ENCODE measurements around the gene COL6A3. TPM values are rescaled to one million over a fixed set of nuclear protein-coding genes. Genes with fewer than 3 reads are reported as not detected.

COL6A3 gene
- polyA plus RNA-seq, 1 of the 3 experiments (the other 2 are of a cell fraction) = 18.5 TPM

DNA sequence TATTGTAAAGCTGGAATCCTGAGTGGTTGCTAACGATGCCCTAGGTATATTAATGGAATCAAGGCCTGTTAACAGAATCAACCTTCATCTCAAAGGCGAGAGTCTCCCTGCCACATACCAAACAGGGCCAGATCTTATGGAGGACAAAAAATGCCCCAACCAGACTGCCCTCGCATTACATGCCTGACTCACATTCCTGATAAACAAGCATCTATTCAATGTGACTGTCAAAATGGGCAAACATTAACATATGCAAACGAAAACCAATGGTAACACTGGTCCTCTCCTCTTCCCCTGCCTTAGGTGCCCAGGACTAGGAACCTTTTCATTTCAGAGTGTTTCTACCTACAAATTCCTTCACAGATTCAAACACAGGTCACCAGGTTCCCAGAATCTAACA is 83.4 kb downstream of the COL6A3 start:
- ChIA-PET CTCF (no interaction called here), POLR2A (no interaction called here)
- Histone ChIP-seq H3K36me3 (replicated peaks in 1 of 2; ENCODE audit: control insufficient read depth in 1 of 2, insufficient read depth in 2 of 2, low read length in 1 of 2) (no peaks in the 10 kb centered on the region), H3K4me2 (no peak overlapping the region), H3F3A (replicated peaks; ENCODE audit: insufficient read depth) (no peaks in the 10 kb centered on the region), H3K79me2 (ENCODE audit: insufficient read depth) (no peaks in the 10 kb centered on the region), H3K4me3 (ENCODE audit: low read depth in 2 of 2, low read length in 1 of 2) (no peak overlapping the region), H3K9me3 (no peaks in the 10 kb centered on the region), H3K9me2 (no peaks in the 10 kb centered on the region), H2AFZ (ENCODE audit: low read depth) (no peak overlapping the region), H4K20me1 (ENCODE audit: insufficient read depth) (no peaks in the 10 kb centered on the region), H3K9ac (no peak overlapping the region), H3K4me1 (ENCODE audit: control insufficient read depth in 1 of 2, insufficient read depth in 2 of 2, low read depth in 1 of 2, low read length in 1 of 2) (peaks cover 0 to 2% of the 10 kb centered on the region in 2 experiments; a peak in 1 of 4 replicates), H3K27me3 (ENCODE audit: insufficient read depth) (no peaks in the 10 kb centered on the region), H3K27ac (ENCODE audit: low read depth in 2 of 2, low read length in 1 of 2) (no peak overlapping the region)
- TF ChIP-seq, protein P1, sequence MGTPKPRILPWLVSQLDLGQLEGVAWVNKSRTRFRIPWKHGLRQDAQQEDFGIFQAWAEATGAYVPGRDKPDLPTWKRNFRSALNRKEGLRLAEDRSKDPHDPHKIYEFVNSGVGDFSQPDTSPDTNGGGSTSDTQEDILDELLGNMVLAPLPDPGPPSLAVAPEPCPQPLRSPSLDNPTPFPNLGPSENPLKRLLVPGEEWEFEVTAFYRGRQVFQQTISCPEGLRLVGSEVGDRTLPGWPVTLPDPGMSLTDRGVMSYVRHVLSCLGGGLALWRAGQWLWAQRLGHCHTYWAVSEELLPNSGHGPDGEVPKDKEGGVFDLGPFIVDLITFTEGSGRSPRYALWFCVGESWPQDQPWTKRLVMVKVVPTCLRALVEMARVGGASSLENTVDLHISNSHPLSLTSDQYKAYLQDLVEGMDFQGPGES (IDR thresholded peaks at IDR 0.05; ENCODE audit: low read depth, low read length) = no peak
- TF ChIP-seq, protein P2, sequence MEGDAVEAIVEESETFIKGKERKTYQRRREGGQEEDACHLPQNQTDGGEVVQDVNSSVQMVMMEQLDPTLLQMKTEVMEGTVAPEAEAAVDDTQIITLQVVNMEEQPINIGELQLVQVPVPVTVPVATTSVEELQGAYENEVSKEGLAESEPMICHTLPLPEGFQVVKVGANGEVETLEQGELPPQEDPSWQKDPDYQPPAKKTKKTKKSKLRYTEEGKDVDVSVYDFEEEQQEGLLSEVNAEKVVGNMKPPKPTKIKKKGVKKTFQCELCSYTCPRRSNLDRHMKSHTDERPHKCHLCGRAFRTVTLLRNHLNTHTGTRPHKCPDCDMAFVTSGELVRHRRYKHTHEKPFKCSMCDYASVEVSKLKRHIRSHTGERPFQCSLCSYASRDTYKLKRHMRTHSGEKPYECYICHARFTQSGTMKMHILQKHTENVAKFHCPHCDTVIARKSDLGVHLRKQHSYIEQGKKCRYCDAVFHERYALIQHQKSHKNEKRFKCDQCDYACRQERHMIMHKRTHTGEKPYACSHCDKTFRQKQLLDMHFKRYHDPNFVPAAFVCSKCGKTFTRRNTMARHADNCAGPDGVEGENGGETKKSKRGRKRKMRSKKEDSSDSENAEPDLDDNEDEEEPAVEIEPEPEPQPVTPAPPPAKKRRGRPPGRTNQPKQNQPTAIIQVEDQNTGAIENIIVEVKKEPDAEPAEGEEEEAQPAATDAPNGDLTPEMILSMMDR (IDR thresholded peaks at IDR 0.05) = no peak
- WGBS (ENCODE audit: low lambda C conversion rate) = 77% methylated on average over 4 of the region's 4 CpGs
- DNase-seq = no peak

GRCh38 chr2:237327175-237327950 is 86.6 kb downstream of the COL6A3 start:
- Histone ChIP-seq H3K9ac (no peak overlapping the region), H3K4me2 (no peak overlapping the region), H3K79me2 (ENCODE audit: insufficient read depth) (no peaks in the 10 kb centered on the region), H3F3A (replicated peaks; ENCODE audit: insufficient read depth) (no peaks in the 10 kb centered on the region), H2AFZ (ENCODE audit: low read depth) (no peak overlapping the region), H3K9me2 (no peaks in the 10 kb centered on the region), H3K4me1 (ENCODE audit: control insufficient read depth in 1 of 2, insufficient read depth in 2 of 2, low read depth in 1 of 2, low read length in 1 of 2) (peaks cover 0 to 8% of the 10 kb centered on the region in 2 experiments; a peak in 1 of 4 replicates), H4K20me1 (ENCODE audit: insufficient read depth) (no peaks in the 10 kb centered on the region), H3K36me3 (replicated peaks in 1 of 2; ENCODE audit: control insufficient read depth in 1 of 2, insufficient read depth in 2 of 2, low read length in 1 of 2) (no peaks in the 10 kb centered on the region), H3K9me3 (no peaks in the 10 kb centered on the region), H3K4me3 (ENCODE audit: low read depth in 2 of 2, low read length in 1 of 2) (no peak overlapping the region), H3K27me3 (ENCODE audit: insufficient read depth) (no peaks in the 10 kb centered on the region), H3K27ac (ENCODE audit: low read depth in 2 of 2, low read length in 1 of 2) (no peak overlapping the region)
- WGBS (ENCODE audit: low lambda C conversion rate) = 86% methylated on average over 14 of the region's 14 CpGs
- DNase-seq = no peak
- ChIA-PET CTCF (no interaction called here), POLR2A (no interaction called here)
- TF ChIP-seq RAD21 (IDR thresholded peaks at IDR 0.05; ENCODE audit: low read length) (no peak), TCF12 (IDR thresholded peaks at IDR 0.05) (no peak), RXRA (IDR thresholded peaks at IDR 0.05; ENCODE audit: borderline replicate concordance, low read depth) (no peak), NRF1 (IDR thresholded peaks at IDR 0.05; ENCODE audit: low read depth, low read length) (no peak), SIN3A (IDR thresholded peaks at IDR 0.05; ENCODE audit: borderline replicate concordance, low read depth, low read length) (no peak), MEF2A (IDR thresholded peaks at IDR 0.05; ENCODE audit: borderline replicate concordance, low read depth) (no peak), YY1 (IDR thresholded peaks at IDR 0.05; ENCODE audit: low read depth) (no peak), CHD2 (IDR thresholded peaks at IDR 0.05; ENCODE audit: low read length, partially characterized antibody) (no peak), JUND (IDR thresholded peaks at IDR 0.05) (no peak), GABPA (IDR thresholded peaks at IDR 0.05; ENCODE audit: low read depth) (no peak), RCOR1 (IDR thresholded peaks at IDR 0.05; ENCODE audit: low read length) (no peak), MXI1 (IDR thresholded peaks at IDR 0.05; ENCODE audit: low read depth, low read length) (no peak), POLR2AphosphoS5 (IDR thresholded peaks at IDR 0.05; ENCODE audit: low read depth, low read length) (no peak), EZH2phosphoT487 (IDR thresholded peaks at IDR 0.05; ENCODE audit: borderline replicate concordance, low read depth) (no peak), RFX5 (IDR thresholded peaks at IDR 0.05; ENCODE audit: low read length) (no peak), TAF1 (IDR thresholded peaks at IDR 0.05; ENCODE audit: borderline replicate concordance, low read depth, low read length) (no peak), USF1 (IDR thresholded peaks at IDR 0.05; ENCODE audit: borderline replicate concordance, low read depth) (no peak), TEAD4 (IDR thresholded peaks at IDR 0.05; ENCODE audit: borderline replicate concordance, insufficient read depth) (no peak)
- TF ChIP-seq, protein P3, sequence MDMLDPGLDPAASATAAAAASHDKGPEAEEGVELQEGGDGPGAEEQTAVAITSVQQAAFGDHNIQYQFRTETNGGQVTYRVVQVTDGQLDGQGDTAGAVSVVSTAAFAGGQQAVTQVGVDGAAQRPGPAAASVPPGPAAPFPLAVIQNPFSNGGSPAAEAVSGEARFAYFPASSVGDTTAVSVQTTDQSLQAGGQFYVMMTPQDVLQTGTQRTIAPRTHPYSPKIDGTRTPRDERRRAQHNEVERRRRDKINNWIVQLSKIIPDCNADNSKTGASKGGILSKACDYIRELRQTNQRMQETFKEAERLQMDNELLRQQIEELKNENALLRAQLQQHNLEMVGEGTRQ (IDR thresholded peaks at IDR 0.05; ENCODE audit: borderline replicate concordance, low read depth, low read length) = no peak

Measured in SK-N-SH (cell line).